ENCODE results near the gene SLC23A1.

- TF ChIP-seq CTCF (IDR thresholded peaks at IDR 0.05) (no peak), REST (IDR thresholded peaks at IDR 0.05; ENCODE audit: insufficient read depth in 1 of 2, low read depth in 2 of 2, low read length in 1 of 2) (no peak)
Measured at GRCh38 chr5:139360384-139360783, 22.7 kb downstream of the SLC23A1 start.

Data from Panc1 (cell line).